GM18508 (cell line): ENCODE results near the gene EXOSC9.

Experiments
- ATAC-seq: cut with Tn5 transposase; IDR thresholded peaks from one replicate; pipeline ENCODE4 v1.9.1; 2021; ENCODE audit warnings: moderate number of reproducible peaks; ENCODE audit not compliant: insufficient read depth, unreplicated experiment

Gene EXOSC9

GRCh38 chr4:121786221-121786620 is 14.9 kb upstream of the EXOSC9 start:
- ATAC-seq, result no peak

- ATAC-seq, result peak; percentile 67
These were observed 12.2 kb upstream of the EXOSC9 start for GRCh38 chr4:121788896-121789295.

- no peak for ATAC-seq
These were observed 11.7 kb upstream of the EXOSC9 start for GRCh38 chr4:121789455-121789854.

GRCh38 chr4:121789960-121790829 is 10.9 kb upstream of the EXOSC9 start:
- ATAC-seq, result no peak

- ATAC-seq, result no peak
These were observed 10.1 kb upstream of the EXOSC9 start for GRCh38 chr4:121790976-121791375.

GRCh38 chr4:121791481-121791880 is 9.6 kb upstream of the EXOSC9 start:
- no peak for ATAC-seq

GRCh38 chr4:121792966-121793365 is 8.2 kb upstream of the EXOSC9 start:
- no peak for ATAC-seq

GRCh38 chr4:121794505-121795188 is 6.5 kb upstream of the EXOSC9 start:
- ATAC-seq, result no peak

- no peak for ATAC-seq
These were observed 4.8 kb upstream of the EXOSC9 start for GRCh38 chr4:121796283-121796682.

- ATAC-seq, result no peak
These were observed 1.8 kb upstream of the EXOSC9 start for GRCh38 chr4:121799208-121799823.

- ATAC-seq, result no peak
These were observed 1.1 kb upstream of the EXOSC9 start for GRCh38 chr4:121799867-121800501.

- ATAC-seq, result peak; percentile 7
These were observed 524 bp upstream of the EXOSC9 start for GRCh38 chr4:121800638-121800960.

GRCh38 chr4:121801715-121802075 is 572 bp downstream of the EXOSC9 start:
- no peak for ATAC-seq

- no peak for ATAC-seq
These were observed 5.3 kb downstream of the EXOSC9 start for GRCh38 chr4:121806411-121806810.

- ATAC-seq, result no peak
These were observed 10.0 kb downstream of the EXOSC9 start for GRCh38 chr4:121811122-121811521.

- ATAC-seq, result no peak
These were observed 13.6 kb downstream of the EXOSC9 start for GRCh38 chr4:121814756-121815155.

GRCh38 chr4:121817006-121817405 is 15.9 kb downstream of the EXOSC9 start:
- ATAC-seq, result no peak

GRCh38 chr4:121817701-121818100 is 16.6 kb downstream of the EXOSC9 start:
- ATAC-seq, result no peak

GRCh38 chr4:121818215-121818614 is 17.1 kb downstream of the EXOSC9 start:
- ATAC-seq, result no peak

- ATAC-seq, result no peak
These were observed 18.3 kb downstream of the EXOSC9 start for GRCh38 chr4:121819216-121819965.
